HG02623 (cell line): ENCODE measurements around the gene ABAT.
"Not testable (repeated sequence)": the region's sequence is repeated elsewhere in the genome, so short reads cannot be mapped to it uniquely, and the experiment has no call there.

Source experiments
- ATAC-seq: cut with Tn5 transposase; IDR thresholded peaks from one replicate; pipeline ENCODE4 v1.9.1; 2021; ENCODE audit warnings: moderate library complexity; ENCODE audit not compliant: unreplicated experiment

ABAT gene

DNA sequence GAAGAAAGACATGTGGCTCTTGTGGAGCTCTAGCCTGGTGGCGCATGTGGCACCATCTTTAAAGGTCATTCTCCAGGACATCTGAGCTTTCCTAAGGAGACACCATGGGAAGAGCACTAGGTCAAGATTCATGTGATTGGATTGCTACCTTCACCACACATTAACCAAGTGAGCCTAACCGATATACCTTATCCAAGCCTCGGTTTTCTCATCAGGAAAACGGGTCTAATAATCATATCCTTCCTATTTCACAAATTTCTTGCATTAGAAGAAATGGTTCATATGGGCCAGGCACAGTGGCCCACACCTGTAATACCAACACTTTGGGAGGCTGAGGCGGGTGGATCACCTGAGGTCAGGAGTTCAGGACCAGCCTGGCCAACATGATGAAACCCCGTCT is 64.7 kb downstream of the ABAT start:
- no peak for ATAC-seq

DNA sequence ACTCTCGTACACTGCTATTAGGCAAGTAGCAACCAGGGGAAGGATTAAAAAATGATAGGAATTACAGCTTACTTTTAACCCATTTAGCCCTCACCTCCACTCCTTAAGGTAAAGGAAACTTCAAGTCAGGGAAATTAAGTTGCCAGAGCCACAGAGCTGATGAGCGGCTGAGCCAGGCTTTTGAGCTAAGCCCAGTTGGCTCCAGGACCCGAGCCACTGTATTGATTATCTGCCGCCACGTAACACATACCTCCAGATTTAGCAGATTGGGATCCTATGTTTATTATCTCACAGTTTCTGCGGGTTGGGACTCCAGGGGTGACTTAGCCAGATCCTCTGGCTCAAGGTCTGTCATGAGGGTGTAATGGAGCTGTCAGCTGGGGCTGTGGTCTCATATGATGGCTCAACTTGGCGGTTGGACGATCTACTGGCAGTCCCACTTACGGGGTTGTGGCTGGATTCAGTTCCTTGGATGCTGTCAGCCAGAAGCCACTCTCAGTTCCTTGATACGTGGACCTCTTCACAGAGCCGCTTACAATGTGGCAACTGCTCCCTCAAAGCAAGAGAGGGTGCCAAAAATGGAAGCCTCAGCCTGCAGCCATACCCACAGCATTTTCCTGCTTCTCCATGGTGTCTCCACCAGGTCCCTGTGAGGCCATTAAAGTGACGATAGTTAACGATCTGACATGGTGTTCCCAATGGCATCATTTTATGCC is 65.7 kb downstream of the ABAT start:
- no peak for ATAC-seq

DNA sequence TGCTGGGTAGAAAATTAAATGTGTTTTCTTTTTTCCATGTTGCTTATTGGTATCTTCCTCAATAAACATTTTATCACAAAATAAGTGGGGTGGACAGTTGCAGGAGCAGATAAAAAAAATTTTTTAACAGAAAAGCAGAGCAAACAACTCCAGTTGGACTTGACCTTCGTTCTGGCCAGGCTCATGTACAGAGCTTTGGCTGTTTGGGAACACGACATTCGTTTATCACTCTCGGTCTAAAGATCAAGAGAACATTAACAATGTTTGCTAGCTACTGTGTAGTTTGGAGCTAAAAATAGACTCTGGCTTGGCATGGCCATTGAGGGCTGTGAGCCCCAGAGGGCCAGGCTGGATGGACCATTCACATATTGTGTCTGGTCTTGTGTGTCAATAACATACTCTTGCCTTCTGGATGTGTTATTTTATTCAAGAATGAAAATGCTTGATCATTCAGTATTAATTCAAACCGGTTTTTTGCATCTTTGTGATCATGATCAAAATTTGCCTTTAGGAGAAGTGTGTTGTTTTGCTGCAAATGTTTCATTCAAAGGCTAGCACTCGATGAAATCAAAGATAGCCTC is 66.4 kb downstream of the ABAT start:
- no peak for ATAC-seq

DNA sequence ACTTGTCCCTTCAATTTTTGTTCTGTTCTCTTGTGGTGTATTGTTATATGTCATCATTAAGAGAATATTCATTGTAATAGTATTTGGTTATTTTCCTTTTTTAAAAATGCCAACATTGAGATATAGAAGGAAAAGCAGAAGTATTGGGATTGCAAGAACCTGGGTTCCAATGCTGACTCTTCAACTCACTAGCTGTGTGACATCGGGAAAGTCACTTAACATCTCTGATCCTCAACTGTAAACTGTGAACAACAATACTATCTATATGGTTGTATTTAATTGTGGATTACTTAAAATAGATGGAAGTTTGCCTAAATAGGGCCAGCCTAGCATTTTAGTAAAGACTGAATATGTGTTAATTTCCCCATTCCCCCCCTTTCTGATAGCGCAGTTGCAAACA is 67.2 kb downstream of the ABAT start:
- no peak for ATAC-seq

DNA sequence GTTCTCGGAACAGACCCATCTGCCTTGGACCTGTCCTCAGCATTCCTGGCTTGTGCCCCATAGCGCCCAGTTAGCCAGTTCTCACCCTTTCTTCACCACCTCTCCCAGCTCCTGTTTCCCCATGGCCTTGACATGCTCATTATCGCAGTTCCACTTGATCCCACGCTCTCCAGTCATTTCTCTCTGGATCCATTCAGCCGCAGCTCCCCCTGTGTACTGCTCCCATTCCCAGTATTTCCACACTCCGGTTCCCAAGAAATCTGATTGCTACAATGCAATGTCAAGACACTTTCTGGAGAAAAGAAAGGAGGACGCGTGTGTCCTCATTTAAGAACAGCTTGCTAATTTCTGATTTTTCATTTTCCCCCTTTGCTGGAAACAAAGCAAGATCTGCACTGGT is 67.7 kb downstream of the ABAT start:
- ATAC-seq = no peak

DNA sequence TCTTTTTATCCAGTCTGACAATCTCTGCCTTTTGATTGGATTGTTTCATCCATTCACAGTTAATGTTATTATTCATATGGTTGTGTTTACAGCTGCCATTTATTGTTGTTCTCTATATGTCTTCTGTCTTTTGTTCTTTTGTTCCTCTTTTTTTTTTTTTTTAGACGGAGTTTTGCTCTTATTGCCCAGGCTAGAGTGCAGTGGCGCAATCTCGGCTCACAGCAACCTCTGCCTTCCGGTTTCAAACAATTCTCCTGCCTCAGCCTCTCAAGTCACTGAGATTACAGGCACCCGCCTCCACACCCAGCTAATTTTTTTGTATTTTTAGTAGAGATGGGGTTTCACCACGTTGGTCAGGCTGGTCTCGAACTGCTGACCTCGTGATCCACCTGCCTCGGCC is 74.5 kb downstream of the ABAT start:
- ATAC-seq = not testable (repeated sequence)

DNA sequence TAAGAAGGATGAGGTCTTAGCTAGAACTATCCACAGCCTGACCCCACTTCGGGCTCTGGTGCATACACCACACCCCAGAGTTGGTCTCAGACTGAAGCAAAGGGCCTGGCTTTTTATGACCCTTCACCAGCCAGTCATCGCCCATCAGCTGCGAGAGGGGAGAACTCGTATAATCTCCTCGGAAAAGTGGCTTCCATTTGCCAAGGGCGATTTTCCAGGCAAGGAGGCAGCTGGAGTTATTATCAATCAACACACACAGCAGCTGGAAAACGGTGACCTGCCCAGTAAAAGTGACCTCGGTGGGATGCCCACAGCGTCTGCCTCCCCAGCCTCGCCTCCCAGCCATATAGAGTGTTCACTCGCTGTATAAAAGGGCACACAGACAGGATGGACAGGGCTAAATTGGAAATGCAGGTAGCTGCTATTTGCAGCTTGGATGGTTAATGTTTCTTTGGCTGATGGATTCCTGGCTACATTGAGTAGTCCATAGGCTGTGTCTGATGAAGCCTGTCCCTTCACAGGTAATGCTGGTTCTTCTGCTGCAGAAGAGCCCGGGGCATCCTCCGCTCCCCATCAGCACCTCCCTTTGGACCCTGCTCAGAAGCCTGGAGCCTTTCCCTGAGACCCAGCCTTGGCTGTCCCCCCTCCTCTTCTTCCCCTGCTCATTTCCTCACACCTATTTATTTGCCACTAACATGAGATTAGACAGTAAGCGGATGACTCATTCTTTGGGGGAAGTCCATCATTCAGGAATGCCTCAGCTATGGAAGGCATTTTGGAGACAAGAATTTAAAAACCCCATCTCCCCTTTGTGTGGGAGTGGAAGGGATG is 77.3 kb downstream of the ABAT start:
- ATAC-seq = no peak

DNA sequence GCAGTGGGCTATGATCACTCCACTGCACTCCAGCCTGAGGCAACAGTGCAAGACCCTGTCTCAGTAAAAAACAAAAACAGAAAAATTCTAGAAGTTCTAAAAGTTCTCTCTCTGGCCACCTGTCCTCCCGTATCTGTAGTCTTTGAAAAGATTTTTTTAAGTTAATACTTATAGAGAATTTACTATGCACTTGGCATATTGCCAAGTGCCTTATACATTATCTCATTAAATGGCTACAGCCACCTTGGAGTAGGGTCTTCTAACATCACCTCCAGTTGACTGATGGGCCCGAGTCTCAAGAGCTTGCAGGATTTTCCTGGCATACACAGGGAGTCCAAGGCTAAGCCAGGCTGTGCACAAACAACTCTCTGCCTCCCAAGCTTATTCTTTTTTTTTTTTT is 78.3 kb downstream of the ABAT start:
- no peak for ATAC-seq

DNA sequence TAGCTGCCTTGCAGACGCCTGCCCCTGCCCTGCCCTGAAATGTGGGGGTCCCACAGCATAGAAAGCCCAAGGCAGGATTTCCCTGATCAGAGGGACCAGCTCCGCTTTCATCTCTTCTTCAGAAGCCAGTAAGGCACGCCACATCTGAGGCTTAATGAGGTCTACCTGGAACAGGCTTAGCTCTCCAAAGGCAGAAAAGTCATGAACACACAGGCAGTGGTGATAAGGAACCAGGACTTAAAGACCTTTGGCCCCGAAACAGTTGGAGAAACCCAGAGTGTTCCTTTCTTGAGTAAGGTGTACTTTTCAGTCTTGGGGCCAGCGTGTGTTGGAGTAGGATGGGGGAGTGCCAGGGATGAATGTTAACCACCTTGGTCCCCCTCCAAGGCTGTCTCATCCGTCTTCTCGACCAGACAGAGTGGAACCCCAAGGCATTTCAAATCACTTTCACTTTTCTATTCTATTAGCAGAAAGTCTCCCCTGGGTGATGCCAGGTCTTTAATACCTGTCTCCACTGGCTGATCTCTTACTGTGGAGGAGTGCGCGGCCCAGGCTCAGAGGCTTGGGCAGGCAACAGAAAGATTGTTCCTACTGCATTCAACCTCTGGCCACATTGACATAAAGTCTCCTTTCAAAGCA is 79.1 kb downstream of the ABAT start:
- no peak for ATAC-seq

DNA sequence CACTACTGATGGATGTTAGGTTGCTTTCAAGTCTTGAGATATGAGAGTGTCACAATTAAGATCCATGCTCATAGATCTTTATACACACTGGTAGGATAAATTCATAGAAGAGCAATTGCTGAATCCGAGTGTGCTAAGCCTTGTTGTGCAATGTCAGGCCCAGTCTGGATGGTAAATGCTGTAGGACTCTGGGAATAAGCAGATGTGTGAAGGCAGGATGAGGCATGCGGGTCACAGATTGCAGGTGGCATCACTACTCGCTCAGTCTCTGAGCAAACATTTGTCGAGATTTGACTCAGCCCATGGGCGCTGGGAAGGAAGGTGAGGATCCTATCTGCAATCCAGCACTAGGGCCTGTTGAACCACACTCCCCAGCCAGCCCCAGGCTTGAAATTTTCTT is 82.3 kb downstream of the ABAT start:
- no peak for ATAC-seq

DNA sequence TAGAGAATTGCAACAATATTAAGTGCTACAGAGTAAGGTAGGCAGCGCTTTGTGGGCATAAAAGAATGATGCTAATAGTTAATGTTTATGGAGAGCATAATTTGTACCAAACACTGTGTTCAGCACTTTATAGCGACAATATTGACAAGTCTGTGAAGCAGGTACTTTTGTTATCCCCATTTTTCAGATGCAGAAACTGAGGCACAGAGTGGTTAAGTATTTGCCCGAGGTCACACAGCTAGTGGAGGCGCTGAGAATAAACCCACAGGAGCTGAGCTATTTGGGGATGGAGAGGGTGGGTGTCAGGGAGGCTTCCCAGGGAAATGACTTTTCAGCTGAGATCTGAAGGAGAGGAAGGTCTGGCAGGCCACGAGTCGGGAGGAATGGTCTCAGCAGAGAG is 83.6 kb downstream of the ABAT start:
- no peak for ATAC-seq

DNA sequence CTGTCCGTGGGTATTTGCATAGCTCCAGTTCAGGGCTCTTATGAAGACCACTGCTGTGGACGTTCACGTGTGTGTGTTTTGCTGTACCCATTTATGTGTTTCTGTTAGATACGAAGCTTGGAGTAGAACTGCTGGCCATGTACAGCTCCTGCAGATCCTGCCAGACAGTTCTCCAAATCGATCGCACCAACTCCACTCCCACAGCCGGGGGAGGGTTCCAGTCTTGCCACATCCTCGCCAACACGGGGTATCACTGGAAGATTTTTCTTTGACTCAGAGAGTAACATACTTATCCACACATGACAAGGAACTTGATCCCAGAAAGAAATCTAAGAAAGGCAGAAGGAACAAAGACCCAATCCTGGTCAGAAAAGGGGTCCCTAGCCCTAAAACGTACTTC is 85.6 kb downstream of the ABAT start:
- ATAC-seq = no peak

DNA sequence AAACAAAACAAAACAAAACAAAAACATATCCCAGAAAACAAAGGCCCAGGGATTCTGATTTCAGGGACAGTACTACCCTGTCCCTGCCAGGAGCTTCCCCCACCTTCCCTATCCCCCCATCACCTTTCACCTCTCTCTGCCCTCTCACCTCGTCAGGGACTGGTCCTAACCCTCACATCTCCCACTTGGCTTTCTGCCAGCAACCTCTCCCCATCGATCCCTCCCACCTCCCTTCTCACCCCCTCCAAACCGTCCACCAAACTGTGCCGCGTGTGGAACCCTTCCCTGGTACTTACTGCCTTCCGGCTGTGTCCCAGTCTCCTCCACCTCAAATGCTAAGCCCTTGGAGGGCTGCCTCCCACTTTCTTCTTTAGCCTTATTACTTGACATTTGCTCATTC is 86.7 kb downstream of the ABAT start:
- ATAC-seq = no peak

DNA sequence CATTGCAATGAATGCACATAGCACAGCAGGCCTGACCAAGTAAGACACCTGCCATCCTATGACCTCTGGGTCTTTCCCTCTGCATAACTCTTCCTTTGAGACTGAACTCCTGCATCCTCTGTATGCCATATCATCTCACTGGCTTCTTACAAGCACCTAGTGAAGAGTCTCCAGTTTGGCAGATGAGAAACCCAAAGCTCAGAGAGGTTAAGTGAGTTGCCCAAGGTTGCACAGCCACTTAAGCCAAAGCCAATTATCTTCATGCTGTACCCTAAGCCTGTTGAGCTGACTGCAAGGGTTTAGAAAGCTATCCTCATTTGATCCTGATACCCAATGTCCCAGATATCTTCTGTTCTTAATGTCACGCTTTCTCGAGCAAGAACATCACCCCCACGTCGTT is 87.8 kb downstream of the ABAT start:
- no peak for ATAC-seq

DNA sequence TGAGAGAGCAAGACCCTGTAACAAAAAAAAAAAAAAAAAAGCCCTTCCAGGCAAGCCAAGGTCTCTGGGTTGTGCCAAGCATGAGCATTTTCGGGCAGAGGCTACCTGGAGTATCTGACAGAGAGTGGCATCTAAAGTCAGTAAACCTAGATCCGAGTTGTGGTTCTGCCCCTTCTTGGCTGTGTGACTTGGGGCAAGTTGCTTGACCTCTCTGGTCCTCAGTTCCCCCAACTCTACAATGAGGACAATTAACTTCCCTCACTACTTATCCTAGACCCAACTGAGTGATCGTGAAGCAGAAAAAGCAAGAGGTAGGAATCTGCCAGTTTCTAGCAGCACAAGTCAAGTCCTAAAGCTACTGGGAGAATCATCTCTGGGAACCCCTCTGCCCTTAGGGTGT is 88.7 kb downstream of the ABAT start:
- ATAC-seq = no peak

DNA sequence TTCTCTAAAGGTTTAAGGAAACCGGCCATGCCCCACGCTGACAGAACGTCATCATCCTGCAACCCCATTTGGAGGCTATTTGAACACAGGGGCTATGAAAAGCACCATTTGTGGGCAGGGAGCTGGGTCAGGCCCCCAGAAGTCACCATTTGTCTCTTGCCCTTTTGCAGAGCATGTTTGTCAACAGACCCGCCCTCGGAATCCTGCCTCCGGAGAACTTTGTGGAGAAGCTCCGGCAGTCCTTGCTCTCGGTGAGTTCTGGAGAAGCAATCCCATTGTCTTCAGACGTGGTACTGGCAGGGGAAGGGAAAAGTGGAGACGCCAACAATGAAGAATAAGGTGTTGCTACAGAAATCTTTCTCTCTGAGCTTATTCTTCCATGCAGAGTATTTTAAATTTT is 89.5 kb downstream of the ABAT start:
- ATAC-seq = no peak

DNA sequence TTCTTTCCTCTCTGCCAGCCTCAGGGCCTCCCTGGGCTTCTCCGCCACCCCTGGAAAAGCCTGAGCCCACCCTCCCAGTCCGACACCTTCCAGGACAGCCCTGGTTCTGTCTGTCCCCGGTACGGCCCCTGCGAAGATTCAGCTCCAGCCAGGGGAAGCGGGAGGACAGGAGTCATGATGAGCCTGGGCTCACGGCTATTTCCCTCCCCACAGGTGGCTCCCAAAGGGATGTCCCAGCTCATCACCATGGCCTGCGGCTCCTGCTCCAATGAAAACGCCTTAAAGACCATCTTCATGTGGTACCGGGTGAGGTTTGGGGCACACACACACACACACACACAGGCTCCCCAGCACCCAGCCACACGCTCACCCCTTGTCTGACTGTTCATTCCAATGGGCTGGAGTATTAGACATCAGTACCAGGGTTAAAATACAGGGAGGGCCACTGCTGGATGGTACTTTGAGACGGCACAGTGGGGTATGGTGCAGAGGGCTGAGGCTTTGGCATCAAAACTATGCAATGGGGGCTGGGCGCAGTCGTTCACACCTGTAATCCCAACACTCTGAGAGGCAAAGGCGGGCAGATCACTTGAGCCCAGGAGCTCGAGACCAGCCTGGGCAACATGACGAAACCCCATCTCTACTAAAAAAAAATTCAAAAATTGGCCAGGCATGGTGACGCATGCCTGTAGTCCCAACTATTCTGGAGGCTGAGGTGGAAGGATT is 90.3 kb downstream of the ABAT start:
- ATAC-seq = no peak

DNA sequence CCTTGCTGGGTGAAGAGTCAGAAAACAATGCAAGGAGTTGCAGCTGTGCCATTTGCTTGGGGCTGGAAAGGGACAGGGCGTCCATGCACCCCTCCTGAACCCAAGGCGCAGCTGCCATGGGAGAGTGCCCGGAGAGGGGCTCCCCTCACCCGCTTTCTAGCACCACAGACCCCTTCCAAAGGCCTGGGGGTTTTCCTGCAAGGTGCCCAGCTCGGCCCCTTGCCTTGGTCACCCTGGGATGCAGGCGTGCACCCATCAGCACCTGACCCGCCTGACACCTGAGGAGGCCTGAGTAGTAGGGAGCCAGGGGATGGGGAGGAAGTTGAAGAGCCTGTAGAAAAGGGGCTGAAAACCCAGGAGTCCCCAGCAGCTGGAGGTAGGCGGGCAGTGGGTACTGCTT is 92.8 kb downstream of the ABAT start:
- no peak for ATAC-seq

DNA sequence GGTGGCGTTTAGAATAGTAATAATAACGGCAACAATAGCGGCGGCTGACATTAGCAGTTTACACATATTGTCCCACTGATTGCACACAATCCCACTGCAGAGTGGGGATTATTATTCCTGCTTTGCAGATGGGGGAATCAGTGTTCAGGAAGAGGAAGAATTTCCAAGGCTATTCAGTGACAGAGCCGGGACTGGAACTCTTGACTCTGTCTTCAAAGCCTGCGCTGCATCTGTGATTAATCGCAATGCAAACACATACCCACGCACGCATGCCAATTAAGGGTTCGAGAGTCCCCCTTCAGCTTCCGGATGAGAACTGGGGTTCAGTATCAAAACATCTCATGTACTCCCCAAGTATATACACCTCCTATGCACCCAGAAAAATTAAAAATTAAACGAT is 93.9 kb downstream of the ABAT start:
- ATAC-seq = no peak

DNA sequence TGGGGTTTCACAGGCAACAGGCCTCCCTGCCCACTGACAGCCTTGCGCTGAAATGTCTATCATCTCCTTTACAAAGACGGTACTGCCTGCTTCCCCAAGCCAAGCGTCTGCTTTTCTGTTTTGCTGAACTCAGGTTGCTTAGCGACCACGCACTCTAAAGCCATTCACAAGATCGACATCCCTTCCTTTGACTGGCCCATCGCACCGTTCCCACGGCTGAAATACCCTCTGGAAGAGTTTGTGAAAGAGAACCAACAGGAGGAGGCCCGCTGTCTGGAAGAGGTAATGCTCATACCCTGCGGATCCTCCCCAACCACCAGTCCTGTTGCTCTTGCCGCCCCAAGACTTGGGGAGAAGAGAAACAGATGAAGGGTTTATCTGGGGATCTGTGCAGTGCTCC is 94.3 kb downstream of the ABAT start:
- no peak for ATAC-seq

DNA sequence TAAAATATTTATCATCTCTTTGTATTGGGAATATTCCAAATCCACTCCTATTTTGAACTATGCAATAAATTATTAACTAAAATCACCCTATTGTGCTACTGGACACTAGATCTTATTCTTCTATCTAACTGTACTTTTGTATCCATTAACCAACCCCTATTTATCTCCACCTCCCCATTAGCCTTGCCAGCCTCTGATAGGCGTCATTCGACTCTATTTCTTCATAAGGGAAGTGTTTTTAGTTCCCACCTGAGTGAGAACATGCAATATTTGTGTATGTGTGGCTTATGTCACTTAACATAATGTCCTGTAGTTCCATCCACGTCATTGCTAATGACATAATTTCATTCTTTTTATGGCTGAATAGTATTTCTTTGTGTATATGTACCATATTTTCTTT is 99.1 kb downstream of the ABAT start:
- ATAC-seq = no peak
